G401 (cell line): ENCODE data around the gene NIPAL1. TPM values are rescaled to one million over a fixed set of nuclear protein-coding genes. Genes with fewer than 3 reads are reported as not detected.

ENCODE experiments used
- DNase-seq: peaks from one replicate; pipeline ENCODE4 v3.0.0-alpha.2; 2015; ENCODE audit warnings: low spot score
- in situ Hi-C: cut with HindIII; loops from 2 replicates; pipeline ENCODE4 v1.10.0; 2016; ENCODE audit warnings: low sequenced_read_pairs, mixed read lengths
- total RNA-seq: library from RNA; depleted of rRNA; stranded (reverse); fragments of >200 nt; shearing (Covaris generic); gene quantifications from 2 replicates; pipeline ENCODE4 v1.2.3, GENCODE V29; 2014

Gene NIPAL1
- total RNA-seq, 1 experiment from 2014 or later: 0.14 TPM

DNA sequence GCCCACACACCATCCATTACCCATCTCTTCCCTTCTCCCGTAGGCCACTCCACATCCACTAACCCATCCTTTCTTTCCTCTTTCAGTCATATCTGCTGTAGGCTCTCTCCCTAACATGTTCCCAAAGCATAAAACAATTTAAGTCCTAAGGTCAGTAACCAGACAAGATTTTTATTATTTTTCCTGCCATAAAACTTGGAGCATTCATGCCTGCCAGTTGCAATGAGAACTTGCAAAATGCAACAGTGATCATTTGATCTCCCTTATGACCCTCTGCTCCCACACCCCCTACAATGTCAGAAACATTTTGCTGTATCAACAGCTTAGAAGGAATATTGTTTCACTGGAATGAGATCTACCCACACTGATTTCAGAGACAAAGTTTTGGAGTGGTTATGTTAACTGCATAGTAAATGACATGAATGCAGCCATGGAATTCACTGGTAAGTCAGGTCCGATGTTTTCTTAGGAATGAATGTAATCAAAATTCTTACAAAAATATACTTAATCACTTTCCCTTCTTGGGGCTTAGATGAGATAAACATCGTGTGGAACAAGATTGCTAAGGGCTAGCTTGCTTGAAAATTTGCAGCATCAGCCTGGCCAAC, 5.7 kb downstream of the NIPAL1 start:
- in situ Hi-C loops: no loop called here

DNA sequence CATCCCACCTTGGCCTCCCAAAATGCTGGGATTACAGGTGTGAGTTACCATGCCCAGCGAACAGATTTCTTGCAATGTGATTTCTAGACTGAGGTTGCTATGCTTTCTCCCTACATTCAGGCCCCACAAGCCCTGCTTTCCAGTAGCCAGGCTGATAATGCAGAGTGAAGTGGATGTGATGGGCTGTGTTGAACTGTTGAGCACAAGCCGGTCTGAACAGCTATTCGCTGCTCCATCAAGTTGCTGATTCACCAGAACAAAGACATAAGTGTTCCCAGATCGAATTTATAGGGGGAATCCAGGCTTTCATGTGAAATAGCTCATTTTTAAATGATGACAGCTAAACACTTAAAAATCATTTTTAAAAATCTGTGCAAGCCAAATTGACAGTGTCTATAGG, 8.0 kb downstream of the NIPAL1 start:
- in situ Hi-C loops: no loop called here
- no peak for DNase-seq

More for the DNA sequence above, 5.7 kb downstream of the NIPAL1 start:
- DNase-seq: no peak

DNA sequence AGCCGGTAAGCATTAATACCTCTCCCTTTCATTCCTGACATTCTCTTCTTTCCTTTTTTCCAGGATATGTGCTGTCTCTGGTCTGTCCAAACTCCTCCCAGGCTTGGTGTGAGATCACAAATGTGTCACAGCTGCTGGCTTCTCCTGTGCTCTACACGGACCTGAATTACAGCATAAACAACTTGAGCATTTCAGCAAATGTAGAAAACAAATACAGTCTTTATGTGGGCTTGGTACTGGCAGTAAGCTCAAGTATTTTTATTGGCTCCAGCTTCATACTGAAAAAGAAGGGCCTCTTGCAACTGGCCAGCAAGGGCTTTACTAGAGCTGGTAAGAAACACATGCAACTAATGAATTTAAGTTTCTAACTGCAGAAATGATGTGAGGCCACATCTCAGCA, 8.4 kb downstream of the NIPAL1 start:
- DNase-seq: no peak
- in situ Hi-C loops: no loop called here

DNA sequence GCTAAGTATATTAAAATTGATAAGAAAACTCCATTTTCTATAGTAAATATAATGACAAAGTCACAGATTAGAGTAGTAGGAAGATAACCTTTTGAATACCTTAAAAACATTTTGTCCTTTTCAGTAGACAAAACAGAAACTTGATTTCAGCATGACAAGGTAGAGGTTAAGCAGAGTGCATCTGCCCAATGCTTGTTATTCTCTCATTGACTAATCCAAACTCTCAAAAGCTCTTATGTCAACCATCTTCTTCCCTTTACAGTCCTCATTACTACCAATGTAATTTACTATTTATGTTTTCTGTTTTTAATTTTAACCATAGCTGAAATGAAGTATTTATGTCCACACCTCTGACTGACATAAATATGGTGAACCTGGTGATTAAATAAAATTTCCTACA, 11.1 kb downstream of the NIPAL1 start:
- in situ Hi-C loops: no loop called here
- DNase-seq: no peak

DNA sequence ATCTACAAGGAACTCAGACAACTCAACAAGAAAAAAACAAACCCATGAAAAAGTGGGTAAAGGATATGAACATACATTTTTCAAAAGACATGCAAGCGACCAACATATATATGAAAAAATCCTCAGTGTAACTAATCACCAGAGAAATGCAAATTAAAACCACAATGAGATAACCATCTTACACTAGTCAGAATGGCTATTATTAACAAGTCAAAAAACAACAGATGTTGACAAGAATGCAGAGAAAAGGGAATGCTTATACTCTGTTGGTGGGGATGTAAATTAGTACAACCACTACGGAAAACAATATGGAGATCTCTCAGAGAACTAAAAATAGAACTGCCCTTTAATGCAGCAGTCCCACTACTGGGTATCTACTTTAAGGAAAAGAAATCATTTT, 12.1 kb downstream of the NIPAL1 start:
- in situ Hi-C loops: no loop called here
- DNase-seq: no peak

DNA sequence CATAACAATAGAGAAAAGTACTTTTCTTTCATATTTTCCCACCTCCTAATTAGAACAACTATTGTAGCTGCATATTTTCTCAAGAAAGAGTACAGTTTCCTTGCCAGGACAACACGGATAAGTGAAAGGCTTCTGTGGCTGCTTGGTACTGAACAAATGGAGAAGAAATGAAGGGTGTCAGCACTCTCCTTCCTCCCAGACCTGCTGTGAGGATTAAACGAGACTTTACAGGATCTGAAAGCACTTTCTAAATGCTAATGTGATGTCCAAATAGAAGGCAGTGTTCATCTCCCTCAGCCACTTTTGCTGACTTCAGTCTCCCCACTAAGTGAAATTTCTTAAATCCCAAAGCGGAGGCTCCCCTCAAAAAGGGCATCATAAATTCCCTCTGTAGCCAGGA, 13.9 kb downstream of the NIPAL1 start:
- DNase-seq: no peak
- in situ Hi-C loops: no loop called here

DNA sequence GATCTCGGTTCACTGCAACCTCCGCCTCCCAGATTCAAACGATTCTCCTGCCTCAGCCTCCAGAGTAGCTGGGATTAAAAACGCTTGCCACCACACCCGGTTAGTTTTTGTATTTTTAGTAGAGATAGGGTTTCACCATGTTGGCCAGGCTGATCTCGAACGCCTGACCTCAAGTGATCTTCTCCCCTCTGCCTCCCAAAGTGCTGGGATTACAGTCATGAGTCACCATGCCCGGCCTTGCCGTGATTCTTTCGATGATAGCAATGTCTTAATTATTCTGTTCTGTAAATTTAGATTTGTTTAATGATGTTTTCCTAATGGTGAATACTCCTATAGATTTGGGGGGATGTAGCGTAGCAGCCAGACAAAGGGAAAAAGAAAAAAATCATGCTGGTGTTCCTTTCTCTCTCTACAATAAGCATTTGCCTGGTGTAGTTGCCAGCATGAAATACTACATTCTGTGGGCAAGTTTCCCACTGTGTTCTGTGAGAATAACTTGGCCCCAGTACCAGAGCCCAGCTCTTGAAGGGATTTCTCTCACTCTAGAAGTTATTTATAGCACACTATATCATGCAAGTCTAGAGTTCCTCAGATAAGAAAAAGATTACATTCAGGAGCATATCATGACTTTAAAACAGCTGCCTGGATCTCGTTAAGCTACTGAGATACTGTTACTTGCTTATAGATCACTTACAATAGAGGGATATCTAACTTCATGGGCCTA, 15.4 kb downstream of the NIPAL1 start:
- in situ Hi-C loops: no loop called here
- DNase-seq: no peak

DNA sequence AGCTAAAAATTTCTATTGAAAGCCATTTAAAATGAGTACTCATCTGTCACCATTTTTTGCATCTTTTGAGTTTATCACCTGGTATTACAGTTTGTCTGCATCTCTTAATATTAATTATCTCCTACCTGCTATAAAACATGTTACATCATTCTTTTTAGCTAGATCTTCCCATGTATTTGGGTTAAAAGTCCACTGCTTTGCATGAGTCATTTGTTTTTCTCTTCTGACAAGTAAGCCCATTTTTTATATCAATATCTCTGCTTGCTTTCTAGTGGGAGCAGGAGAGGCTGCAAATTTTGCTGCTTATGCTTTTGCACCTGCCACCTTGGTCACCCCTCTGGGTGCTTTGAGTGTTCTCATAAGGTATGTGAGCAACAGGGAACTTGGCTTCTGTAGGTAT, 16.1 kb downstream of the NIPAL1 start:
- DNase-seq: no peak
- in situ Hi-C loops: no loop called here

DNA sequence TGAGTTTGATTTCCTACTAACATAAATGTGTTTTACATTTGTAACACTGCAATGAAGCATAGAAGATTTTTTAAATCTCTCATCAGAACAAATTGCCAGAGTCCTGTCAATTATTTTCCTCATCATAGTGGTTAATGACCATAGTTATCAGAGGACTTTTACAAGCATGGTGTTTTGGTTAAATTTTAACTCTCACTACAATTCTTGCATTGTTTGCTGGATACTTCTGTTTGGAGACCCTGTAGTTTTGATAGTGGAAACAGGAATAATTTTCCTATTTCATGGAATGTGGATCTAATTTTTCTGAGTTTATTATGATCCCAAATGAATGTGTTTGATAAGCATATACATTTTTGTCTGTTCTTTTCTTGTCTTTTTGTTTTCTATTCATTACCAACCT, 16.8 kb downstream of the NIPAL1 start:
- in situ Hi-C loops: no loop called here
- no peak for DNase-seq

DNA sequence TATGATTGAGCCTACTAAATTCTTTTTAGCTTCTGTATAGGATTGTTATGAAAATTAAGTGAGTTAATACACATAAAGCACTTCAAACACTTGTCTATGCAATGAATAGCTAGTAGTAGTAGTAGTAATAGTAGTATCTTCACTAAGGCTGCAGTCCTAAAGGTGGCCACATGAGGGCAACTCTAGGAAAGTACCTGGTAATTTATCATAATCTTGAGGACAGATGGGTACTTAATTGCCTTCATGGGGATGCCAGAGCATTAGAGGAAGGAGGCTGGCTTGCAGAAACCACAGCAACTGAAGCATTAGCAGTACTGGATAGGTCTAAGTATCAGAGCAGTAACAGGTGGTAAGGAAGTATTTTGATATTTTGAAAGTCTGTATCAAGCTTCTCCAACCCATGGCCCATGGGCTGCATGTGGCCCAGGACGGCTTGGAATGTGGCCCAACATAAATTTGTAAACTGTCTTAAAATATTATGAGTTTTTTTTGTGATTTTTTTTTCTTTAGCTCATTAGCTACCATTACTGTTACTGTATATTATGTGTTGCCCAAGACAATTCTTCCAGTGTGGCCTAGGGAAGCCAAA, 17.3 kb downstream of the NIPAL1 start:
- no peak for DNase-seq
- in situ Hi-C loops: no loop called here

DNA sequence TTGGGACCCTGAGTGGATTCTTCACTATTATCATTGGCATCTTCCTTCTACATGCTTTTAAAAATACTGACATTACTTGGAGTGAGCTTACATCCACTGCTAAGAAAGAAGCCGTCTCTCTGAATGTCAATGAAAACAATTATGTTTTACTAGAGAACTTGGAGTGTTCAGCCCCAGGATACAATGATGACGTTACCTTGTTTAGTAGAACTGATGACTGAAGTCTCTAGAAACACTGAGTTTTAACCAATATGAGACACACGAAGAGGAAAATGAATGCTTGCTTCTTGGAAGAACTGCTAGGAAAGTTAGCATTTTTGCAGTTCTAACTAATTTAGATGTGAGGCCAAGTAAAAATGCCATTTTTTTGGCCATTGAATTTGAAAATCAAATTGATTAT, 19.4 kb downstream of the NIPAL1 start:
- no peak for DNase-seq
- in situ Hi-C loops: no loop called here

DNA sequence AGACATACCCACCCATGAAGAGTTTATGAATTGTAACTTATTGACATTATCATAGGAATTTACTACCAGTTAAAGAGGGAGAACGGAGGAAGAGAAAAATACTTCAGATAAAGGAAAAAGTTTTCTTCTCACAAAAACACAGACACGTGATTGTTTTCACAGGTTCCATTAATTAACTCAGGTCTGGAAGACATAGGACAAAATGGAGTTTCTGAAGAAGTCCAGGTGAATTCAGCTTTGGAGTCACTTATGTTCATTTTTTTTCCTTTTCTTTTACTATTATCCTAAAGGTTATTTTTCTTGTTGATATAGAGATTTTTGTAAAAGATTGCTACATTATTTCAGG, 20.5 kb downstream of the NIPAL1 start:
- DNase-seq: no peak
- in situ Hi-C loops: no loop called here

DNA sequence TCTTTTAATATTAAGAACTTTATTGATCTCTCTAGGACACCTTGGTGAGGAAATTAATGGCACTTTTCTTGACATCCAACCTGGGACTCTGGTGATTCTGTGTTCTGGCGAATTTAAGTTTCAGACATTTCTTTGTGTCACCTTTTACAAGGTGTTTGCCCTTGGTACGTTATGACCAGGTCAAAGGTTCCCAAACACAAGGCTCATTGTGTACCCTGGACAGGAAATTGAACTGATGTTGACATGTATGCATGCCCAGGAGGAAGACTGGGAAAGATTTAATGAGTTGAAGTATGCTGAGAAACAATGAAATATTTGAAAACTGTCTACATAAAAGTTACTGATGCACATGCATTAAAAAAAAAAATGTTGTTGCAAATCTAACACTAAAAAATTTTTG, 22.1 kb downstream of the NIPAL1 start:
- in situ Hi-C loops: no loop called here
- no peak for DNase-seq

DNA sequence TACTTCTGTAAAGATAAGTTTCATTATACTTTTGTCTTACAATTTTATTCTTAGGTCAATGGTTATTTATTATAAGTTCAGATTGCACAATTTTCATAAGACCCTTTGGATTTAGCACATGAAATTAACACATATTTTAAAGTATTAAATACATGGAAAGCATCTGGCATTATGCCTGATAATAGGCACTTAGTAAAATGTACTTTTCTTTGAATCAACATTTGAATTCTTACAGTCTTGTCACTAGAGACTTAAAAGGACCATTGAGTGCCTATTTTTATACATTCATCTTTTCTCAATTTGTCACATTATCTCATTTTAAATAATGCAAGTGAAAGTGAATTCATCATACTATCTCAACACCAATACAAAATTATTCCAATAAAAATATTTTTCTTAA, 23.0 kb downstream of the NIPAL1 start:
- DNase-seq: no peak
- in situ Hi-C loops: no loop called here

DNA sequence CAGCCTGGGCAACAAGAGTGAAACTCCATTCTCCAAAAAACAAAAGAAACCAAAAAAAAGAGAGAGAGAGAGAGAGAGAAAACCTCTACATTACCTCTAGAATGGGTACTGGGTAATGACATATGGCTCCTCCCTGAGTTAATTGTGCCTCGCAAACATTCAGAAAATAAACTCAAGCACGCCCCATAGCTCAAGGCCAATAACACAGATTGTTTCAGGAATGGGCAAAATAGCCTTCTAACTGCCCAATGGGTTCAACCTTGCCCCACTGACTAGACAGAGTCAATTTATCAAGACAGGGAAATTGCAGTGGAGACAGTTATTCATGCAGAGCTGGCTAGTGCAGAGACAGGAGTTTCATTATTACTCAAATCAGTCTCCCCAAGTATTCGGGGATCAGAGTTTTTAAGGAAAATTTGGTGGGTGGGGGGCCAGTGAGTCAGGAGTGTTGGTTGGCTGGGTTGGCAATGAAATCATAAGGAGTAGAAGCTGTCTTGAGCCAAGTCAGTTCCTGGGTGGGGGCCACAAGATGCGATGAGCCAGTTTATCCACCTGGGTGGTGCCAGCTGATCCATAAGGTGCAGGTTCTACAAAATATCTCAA, 25.1 kb downstream of the NIPAL1 start:
- DNase-seq: no peak
- in situ Hi-C loops: no loop called here

DNA sequence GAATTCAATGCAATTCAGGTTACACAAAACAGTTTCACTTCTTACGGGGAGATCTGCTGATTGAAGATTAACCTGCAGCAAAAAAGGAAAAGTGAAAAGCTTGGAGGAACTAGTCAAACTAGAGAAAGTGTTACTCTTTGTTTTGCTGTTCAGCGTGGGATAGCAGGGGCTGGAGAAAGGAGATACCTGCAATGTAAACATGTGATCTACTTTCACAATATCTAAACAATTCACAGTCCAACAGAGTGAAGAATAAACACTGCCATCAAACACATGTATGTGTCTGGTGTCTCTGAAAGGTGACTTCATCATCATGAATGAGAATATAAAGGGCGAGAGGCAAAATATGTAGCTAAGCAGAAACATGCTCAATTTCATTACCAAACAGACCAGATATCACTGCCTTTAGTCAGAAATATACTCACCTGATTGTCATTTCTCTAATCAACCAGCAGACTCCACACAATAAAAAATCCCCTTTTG, 26.4 kb downstream of the NIPAL1 start:
- no peak for DNase-seq
- in situ Hi-C loops: no loop called here

DNA sequence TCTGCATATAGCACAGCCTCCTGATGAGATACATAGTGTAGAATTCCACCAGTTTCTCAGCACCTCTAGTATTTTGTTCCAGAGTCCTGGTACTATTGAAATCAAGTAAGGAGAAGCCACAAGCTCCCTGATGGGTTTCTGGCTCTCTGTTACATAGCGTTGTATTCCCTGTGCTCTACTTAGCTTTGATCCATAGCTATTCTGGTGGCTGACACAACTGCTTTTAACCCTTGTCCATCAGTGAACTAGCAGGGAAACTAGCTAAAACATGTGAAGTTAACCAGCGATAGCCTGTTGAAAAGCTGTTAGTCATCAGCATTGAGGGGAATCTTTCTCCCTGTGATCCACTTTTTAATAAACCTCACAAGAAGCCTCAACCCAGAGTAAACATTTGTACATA, 26.9 kb downstream of the NIPAL1 start:
- DNase-seq: no peak
- in situ Hi-C loops: no loop called here

DNA sequence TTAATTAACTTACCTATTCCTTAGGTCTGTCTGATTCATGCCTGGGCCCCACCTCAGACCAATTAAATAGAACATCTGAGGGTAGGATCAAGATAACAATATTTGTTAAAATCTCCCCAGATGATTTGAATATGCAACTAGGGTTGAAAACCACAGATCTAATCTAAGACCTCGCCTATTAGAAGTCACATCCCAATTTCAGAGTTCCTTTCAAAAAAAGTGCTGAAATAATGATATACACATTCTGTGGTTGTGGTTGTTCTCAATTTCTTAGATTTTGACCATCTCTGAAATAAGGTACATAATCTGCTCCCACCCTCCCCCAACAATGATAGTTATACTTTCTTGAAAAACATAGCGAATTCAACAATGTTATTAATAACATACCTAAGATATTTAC, 27.7 kb downstream of the NIPAL1 start:
- in situ Hi-C loops: no loop called here
- DNase-seq: no peak

DNA sequence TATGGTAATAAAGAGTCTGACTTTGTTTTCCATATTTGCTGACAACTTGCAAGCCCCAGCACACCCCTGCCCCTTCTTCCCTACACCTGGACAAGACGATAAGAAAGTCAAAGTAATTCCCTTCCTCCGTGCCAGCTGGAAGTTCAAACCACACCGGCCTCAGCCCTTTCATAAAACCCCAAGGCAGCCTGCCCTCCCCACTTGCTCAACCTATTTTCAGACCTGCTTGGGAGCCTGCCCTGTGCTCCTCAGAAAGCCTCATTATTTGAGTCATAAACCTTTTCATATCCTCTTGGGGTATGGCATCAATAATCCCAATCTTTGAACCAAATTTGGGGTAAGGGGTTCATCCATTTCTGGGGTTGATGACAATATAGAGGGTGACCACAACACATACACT, 29.5 kb downstream of the NIPAL1 start:
- DNase-seq: no peak
- in situ Hi-C loops: no loop called here

DNA sequence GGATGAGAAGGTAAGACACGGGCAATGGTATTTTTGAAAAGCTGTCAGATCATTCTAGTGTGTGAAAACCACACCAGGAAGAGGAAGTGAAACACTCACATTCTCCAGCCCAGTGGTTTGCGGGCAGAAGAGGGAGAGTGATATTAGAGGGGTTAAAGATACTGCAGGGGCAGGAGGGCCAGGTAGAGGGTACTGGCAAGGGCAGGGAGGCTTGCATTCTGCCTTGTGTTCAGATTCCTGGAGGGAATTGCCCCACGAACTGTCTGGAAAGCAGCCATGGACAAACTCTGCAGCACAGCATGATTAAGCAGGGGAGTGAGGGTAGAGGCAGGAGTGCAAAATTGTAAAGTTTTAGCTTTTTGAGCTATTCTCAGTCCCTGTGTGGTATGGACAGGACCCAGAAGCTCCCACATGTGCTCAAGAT, 30.9 kb downstream of the NIPAL1 start:
- in situ Hi-C loops: no loop called here
- DNase-seq: no peak
